Suppressor macrophage treated with lipopolysaccharide for 4 hours (primary cell): ENCODE data around the gene SMARCE1.
A peak's percentile ranks its signal among the peaks of the same experiment; 100 is the strongest.

Experiments used
- DNase-seq: peaks from one replicate; pipeline ENCODE4 v3.0.0-alpha.2; 2020

Gene SMARCE1

DNA sequence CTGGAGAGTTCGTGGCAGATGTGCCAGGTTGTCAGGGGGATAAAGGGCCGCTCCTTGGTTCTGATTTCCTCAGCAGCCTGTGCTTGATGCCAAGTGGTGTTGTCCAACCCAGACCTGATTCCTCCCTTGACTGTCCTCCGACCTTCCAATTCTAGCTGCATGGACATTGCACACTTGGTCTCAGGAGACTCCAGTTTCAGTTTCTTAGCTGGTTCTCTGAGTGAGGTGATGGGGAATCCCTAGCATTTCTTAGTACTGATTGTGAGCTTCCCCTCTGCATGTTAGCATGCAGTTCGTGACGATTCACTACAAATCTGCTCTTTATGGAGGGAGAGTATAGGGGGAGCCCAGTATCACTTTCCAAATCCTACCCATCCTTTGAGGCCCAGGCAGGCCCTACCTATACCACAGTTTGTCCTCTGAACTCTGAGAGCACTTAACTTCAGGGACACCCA, 70.0 kb downstream of the SMARCE1 start:
- DNase-seq = peak; percentile 67

DNA sequence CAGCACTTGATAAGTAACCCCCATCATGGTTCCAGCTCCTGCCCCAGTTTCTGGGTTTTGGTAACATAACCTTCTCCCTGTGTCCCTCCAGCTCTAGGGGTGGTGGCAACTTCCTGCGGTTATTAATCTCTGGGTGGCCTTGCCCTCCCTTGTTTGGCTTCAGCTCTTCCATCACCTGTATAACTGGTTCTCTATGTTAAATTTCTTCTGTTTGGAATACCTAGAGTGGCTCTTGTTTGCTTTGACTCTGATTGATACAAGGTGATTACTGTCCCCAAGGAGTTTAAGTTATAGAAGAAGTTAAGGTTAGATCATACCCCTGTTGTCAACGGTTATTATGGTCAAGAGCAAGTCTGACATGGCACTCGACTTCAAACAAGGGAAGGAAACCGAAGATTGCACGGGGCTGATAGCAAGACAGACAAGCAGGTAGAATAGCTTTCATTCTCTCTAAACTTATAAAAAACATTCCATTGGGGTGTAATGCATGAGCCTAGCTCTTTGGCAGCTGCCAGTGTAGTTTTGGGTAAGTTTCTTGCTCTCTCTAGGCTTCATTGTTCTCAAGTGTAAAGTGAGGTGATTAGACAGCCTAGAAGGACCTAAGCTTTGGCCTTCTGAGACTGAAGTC, 71.4 kb downstream of the SMARCE1 start:
- DNase-seq = no peak
